Breast epithelium (tissue), 3 donors: ENCODE data around the gene ZNF467.

Experiments used
- POLR2AphosphoS5 ChIP-seq, 3 donors: sonication (generic); formaldehyde crosslinking; IDR thresholded peaks; one replicate each; pipeline ENCODE4 v1.6.1; 2017; ENCODE audit warnings: antibody characterized with exemption in 3 of 3
- TF ChIP-seq, protein P1 (sequence below), 3 donors: fragments of 450-650 bp; IDR thresholded peaks; one replicate each; pipeline ENCODE4 v1.5.1; 2016 to 2017; ENCODE audit warnings: antibody characterized with exemption in 3 of 3, mild to moderate bottlenecking in 3 of 3, moderate library complexity in 3 of 3

DNA sequence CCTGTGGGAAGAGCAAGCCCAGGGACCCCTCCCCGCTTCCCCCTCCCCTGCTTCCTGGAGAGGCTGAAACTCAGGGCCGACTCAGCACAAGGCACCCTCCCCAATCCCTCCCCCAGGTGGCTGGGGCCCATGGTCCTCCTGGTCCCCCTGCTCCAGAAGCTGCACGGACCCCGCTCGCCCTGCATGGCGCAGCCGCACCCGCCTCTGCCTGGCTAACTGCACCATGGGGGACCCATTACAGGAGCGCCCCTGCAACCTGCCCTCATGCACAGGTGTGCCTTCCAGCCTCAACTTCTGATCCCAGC, 45.1 kb upstream of the ZNF467 start:
- TF ChIP-seq, protein P1, sequence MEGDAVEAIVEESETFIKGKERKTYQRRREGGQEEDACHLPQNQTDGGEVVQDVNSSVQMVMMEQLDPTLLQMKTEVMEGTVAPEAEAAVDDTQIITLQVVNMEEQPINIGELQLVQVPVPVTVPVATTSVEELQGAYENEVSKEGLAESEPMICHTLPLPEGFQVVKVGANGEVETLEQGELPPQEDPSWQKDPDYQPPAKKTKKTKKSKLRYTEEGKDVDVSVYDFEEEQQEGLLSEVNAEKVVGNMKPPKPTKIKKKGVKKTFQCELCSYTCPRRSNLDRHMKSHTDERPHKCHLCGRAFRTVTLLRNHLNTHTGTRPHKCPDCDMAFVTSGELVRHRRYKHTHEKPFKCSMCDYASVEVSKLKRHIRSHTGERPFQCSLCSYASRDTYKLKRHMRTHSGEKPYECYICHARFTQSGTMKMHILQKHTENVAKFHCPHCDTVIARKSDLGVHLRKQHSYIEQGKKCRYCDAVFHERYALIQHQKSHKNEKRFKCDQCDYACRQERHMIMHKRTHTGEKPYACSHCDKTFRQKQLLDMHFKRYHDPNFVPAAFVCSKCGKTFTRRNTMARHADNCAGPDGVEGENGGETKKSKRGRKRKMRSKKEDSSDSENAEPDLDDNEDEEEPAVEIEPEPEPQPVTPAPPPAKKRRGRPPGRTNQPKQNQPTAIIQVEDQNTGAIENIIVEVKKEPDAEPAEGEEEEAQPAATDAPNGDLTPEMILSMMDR (IDR thresholded peaks at IDR 0.05), result no peak
- no peak for TF ChIP-seq POLR2AphosphoS5 (IDR thresholded peaks at IDR 0.05)
